ENCODE measurements around the gene NMU. TPM values are rescaled to one million over a fixed set of nuclear protein-coding genes. Genes with fewer than 3 reads are reported as not detected.

NMU gene
- total and polyA plus RNA-seq, 2 of the 4 experiments (the other 2 are of a cell fraction): not detected

DNA sequence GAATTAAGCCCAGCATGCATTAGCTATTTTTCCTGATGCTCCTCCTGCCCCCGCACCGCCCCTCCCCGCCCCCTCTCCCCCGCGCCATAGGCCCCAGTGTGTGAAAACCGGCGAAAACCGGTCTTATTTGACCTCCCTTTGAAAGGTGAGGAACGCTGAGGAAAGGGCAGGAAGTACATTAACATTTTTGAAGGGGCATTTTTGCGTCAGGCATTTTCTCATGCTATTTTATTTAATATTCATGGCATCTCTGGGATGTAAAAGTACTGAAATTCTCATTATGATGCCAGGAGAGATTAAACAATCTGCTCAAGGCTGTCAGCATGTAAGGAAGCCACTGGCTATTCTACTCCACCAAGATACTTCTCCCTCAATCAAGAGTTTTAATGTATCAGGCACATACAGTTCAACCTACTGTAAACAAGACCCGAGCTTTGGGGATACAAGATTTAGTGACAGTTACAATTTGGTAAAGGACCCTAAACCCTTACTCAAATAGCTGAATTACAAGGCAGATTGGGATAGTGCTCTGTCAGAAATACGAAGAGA lies 1.2 kb upstream of the NMU start:
- no TSS peak for BruUV-seq (replicated peaks)

More for the DNA sequence above, 1.2 kb upstream of the NMU start:
- Histone ChIP-seq H3K9me1 (ENCODE audit: insufficient read depth, low read length) (no peaks in the 10 kb centered on the region), H3K27ac (ENCODE audit: insufficient read depth, low read length) (no peak overlapping the region), H3K14ac (replicated peaks; ENCODE audit: low read depth, low read length) (no peak overlapping the region), H3K4me2 (ENCODE audit: low read depth, low read length) (no peak overlapping the region), H3K18ac (ENCODE audit: low read depth, low read length) (no peak overlapping the region), H4K8ac (ENCODE audit: low read depth in 2 of 2, low read length in 2 of 2) (no peak overlapping the region), H3K4me1 (ENCODE audit: control insufficient read depth, insufficient read depth, low read length) (no peaks in the 10 kb centered on the region; the same call in 1 of the 2 replicates), H3K36me3 (ENCODE audit: control insufficient read depth, insufficient read depth, low read length) (no peaks in the 10 kb centered on the region), H3K4me3 (ENCODE audit: insufficient read depth, low read depth, low read length) (no peak overlapping the region), H2BK15ac (ENCODE audit: low read depth, low read length) (no peak overlapping the region), H3K4ac (ENCODE audit: low read depth, low read length) (no peak overlapping the region), H2BK120ac (ENCODE audit: low read depth, low read length) (no peak overlapping the region), H2BK5ac (ENCODE audit: low read depth, low read length, poor library complexity, severe bottlenecking) (no peak overlapping the region), H2AK5ac (ENCODE audit: low read depth, low read length) (no peak overlapping the region), H2AFZ (replicated peaks; ENCODE audit: low read length, poor library complexity) (no peak overlapping the region), H3K9ac (ENCODE audit: low read depth, low read length) (no peak overlapping the region), H4K20me1 (ENCODE audit: insufficient read depth, low read length) (no peaks in the 10 kb centered on the region), H3K79me1 (ENCODE audit: low read depth in 1 of 2, low read length in 2 of 2) (no peaks in the 10 kb centered on the region), H2BK20ac (ENCODE audit: low read depth, low read length) (no peak overlapping the region), H4K91ac (ENCODE audit: insufficient read depth, low read depth, low read length) (no peak overlapping the region), H3K56ac (ENCODE audit: extremely low read depth, insufficient read depth, low read length) (no peak overlapping the region), H2AK9ac (replicated peaks; ENCODE audit: low read depth, low read length, poor library complexity) (no peak overlapping the region), H4K5ac (ENCODE audit: low read depth, low read length) (no peak overlapping the region), H3K23ac (ENCODE audit: low read depth, low read length) (no peak overlapping the region), H3K9me3 (ENCODE audit: control insufficient read depth, insufficient read depth, low read length) (no peaks in the 10 kb centered on the region), H3K27me3 (ENCODE audit: control insufficient read depth, insufficient read depth, low read length) (peaks cover 33% of the 10 kb centered on the region)
- DNase-seq (no peak), ATAC-seq (ENCODE audit: low read depth) (no peak)
- dilution Hi-C loops (cut with HindIII; ENCODE audit: low sequenced_read_pairs, unreplicated experiment): no loop called here
- WGBS, 2 experiments (ENCODE audit: extremely low coverage in 2 of 2, insufficient read length in 1 of 2): no CpG with 5 or more reads among the region's 12 CpGs
- in situ Hi-C loops (cut with MboI; ENCODE audit: low sequenced_read_pairs): no loop called here
- CTCF ChIA-PET: interaction anchor here (0.5 to 0.7 kb wide), 5 partner anchors 44 to 332 kb away, joined by 3 to 5 read pairs (median 4); no protein-coding TSS in a partner anchor
- TF ChIP-seq BHLHE40 (IDR thresholded peaks at IDR 0.05; ENCODE audit: low read depth, low read length) (no peak), MAZ (IDR thresholded peaks at IDR 0.05; ENCODE audit: borderline replicate concordance, low read depth, low read length) (no peak), NFE2L2 (IDR thresholded peaks at IDR 0.05; ENCODE audit: low read depth, low read length) (no peak), POLR2A (IDR thresholded peaks at IDR 0.05; ENCODE audit: low read depth, low read length) (no peak), RCOR1 (IDR thresholded peaks at IDR 0.05; ENCODE audit: insufficient replicate concordance, low read length) (no peak), CEBPB (IDR thresholded peaks at IDR 0.05; ENCODE audit: low read depth, low read length) (no peak), RFX5 (IDR thresholded peaks at IDR 0.05; ENCODE audit: low read depth, low read length) (no peak), SMC3 (IDR thresholded peaks at IDR 0.05; ENCODE audit: low read depth, low read length) (no peak), CHD1 (IDR thresholded peaks at IDR 0.05; ENCODE audit: low read depth, low read length) (no peak), MAFK (IDR thresholded peaks at IDR 0.05; ENCODE audit: low read depth, low read length) (no peak), MXI1 (IDR thresholded peaks at IDR 0.05; ENCODE audit: borderline replicate concordance, low read depth, low read length) (no peak), RAD21 (IDR thresholded peaks at IDR 0.05; ENCODE audit: low read length) (no peak), FOS (IDR thresholded peaks at IDR 0.05; ENCODE audit: low read depth, low read length) (no peak)
- TF ChIP-seq, protein P1, sequence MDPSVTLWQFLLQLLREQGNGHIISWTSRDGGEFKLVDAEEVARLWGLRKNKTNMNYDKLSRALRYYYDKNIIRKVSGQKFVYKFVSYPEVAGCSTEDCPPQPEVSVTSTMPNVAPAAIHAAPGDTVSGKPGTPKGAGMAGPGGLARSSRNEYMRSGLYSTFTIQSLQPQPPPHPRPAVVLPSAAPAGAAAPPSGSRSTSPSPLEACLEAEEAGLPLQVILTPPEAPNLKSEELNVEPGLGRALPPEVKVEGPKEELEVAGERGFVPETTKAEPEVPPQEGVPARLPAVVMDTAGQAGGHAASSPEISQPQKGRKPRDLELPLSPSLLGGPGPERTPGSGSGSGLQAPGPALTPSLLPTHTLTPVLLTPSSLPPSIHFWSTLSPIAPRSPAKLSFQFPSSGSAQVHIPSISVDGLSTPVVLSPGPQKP (IDR thresholded peaks at IDR 0.05; ENCODE audit: borderline replicate concordance, low read depth, low read length): no peak
- TF ChIP-seq, protein P2, sequence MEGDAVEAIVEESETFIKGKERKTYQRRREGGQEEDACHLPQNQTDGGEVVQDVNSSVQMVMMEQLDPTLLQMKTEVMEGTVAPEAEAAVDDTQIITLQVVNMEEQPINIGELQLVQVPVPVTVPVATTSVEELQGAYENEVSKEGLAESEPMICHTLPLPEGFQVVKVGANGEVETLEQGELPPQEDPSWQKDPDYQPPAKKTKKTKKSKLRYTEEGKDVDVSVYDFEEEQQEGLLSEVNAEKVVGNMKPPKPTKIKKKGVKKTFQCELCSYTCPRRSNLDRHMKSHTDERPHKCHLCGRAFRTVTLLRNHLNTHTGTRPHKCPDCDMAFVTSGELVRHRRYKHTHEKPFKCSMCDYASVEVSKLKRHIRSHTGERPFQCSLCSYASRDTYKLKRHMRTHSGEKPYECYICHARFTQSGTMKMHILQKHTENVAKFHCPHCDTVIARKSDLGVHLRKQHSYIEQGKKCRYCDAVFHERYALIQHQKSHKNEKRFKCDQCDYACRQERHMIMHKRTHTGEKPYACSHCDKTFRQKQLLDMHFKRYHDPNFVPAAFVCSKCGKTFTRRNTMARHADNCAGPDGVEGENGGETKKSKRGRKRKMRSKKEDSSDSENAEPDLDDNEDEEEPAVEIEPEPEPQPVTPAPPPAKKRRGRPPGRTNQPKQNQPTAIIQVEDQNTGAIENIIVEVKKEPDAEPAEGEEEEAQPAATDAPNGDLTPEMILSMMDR (conservative IDR thresholded peaks at IDR 0.05; ENCODE audit: low read depth, low read length): no peak
- TF ChIP-seq, protein P3, sequence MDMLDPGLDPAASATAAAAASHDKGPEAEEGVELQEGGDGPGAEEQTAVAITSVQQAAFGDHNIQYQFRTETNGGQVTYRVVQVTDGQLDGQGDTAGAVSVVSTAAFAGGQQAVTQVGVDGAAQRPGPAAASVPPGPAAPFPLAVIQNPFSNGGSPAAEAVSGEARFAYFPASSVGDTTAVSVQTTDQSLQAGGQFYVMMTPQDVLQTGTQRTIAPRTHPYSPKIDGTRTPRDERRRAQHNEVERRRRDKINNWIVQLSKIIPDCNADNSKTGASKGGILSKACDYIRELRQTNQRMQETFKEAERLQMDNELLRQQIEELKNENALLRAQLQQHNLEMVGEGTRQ (IDR thresholded peaks at IDR 0.05; ENCODE audit: low read depth, low read length): no peak
- intact Hi-C loops (cut with micrococcal nuclease): loop anchor here (5.0 kb wide), 1 partner anchor 290 kb away; the partner anchor contains the start of gene SRD5A3
- POLR2A ChIA-PET (ENCODE audit: unreplicated experiment): no interaction called here
